Measurements from ENCODE around the gene THBD.
A peak's percentile ranks its signal among the peaks of the same experiment; 100 is the strongest.

THBD gene, protein sequence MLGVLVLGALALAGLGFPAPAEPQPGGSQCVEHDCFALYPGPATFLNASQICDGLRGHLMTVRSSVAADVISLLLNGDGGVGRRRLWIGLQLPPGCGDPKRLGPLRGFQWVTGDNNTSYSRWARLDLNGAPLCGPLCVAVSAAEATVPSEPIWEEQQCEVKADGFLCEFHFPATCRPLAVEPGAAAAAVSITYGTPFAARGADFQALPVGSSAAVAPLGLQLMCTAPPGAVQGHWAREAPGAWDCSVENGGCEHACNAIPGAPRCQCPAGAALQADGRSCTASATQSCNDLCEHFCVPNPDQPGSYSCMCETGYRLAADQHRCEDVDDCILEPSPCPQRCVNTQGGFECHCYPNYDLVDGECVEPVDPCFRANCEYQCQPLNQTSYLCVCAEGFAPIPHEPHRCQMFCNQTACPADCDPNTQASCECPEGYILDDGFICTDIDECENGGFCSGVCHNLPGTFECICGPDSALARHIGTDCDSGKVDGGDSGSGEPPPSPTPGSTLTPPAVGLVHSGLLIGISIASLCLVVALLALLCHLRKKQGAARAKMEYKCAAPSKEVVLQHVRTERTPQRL

DNA sequence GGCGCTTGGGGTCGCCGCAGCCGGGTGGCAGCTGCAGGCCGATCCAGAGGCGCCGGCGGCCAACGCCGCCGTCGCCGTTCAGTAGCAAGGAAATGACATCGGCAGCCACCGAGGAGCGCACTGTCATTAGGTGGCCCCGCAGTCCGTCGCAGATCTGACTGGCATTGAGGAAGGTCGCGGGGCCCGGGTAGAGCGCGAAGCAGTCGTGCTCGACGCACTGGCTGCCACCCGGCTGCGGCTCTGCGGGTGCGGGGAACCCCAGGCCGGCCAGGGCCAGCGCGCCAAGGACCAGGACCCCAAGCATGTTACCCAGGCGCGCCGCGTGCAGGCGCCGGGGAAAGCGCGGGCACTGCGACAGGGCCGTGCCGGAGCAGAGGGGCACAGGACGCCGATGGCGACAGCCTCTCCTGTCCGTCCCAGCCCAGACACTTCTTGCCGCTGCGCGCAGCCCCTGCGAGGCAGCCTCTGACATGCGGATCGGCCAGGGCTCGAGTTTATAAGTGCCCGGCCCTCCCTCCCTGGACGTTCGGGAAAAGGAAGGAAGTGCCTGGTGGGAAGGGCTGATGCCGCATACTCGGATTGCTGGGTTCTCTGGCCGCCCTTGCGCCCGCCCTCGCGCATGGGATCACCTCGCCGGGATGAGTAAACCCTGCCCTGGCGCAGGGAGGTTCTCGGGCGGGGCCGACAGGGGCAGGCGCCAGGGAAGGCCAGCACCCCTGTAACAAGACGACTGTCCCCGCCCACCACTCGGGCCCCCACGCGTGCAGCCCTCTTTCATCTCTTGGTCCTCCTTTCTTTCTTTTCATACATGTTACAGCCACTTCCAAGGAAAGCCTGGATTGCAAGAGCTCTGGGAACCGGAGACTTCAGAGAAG, at the start of gene THBD:
TSS of gene THBD (minus strand) at position 472 of the 875 bp plus-strand sequence. CDS start at position 304, 168 bp downstream.
- Histone ChIP-seq H3K4me1 (ENCODE audit: insufficient read depth, low read length) (no peaks in the 10 kb centered on the region), H3K36me3 (ENCODE audit: insufficient read depth, low read length) (no peaks in the 10 kb centered on the region), H3K9me3 (ENCODE audit: control insufficient read depth, insufficient read depth, low read length) (no peaks in the 10 kb centered on the region), H3K9ac (ENCODE audit: low read depth, low read length) (peak within 1 kb of the TSS; percentile 77; the same call in 1 of the 2 replicates)

DNA sequence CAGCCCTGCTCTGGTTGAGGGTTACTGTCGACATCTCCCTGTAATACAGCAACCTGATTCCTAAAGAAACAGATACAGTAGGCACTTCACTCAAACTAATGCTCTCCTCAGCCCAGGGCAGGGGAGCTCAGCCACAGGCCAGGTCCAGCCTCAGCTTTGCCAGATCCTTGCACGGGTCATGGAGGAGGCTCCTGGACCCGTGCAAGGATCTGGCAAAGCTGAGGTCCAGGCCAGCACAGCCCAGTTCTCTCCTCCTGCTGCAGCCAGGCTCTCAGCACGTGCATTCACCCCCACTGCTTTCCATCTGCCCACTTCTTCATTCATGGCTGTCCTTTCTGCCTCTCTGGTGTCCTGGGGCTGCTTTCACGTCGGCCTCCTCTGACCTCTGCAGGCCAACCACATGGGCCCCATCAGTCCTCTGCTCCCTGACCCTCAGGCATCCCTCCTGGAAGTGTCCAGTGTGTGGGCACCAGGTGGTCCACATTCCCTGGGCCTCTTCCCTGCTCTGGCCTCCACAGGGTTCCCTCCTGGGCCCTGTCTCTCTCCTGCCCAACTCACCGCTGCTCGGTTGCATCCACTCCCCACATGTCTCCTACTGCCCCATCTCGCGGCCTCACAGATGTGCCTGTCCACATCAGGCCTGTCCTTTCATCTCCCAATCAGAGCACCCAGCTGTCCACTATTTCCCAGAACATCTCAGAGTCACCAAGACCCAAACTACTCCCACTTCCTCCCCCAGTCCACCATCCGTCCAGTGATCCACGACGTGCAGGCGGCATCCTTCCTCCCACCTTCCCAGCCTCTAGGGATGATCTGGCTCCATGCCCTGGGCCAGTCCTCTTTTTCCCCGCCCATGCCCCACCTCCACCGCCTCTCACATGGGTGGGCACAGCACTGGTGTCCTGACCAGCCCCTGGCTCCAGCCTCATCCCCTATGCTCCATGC, 48.4 kb upstream of the THBD start:
- Histone ChIP-seq H3K36me3 (ENCODE audit: insufficient read depth, low read length) (no peaks in the 10 kb centered on the region), H3K4me1 (ENCODE audit: insufficient read depth, low read length) (no peaks in the 10 kb centered on the region), H3K9ac (ENCODE audit: low read depth, low read length) (no peak overlapping the region), H3K9me3 (ENCODE audit: control insufficient read depth, insufficient read depth, low read length) (no peaks in the 10 kb centered on the region)

DNA sequence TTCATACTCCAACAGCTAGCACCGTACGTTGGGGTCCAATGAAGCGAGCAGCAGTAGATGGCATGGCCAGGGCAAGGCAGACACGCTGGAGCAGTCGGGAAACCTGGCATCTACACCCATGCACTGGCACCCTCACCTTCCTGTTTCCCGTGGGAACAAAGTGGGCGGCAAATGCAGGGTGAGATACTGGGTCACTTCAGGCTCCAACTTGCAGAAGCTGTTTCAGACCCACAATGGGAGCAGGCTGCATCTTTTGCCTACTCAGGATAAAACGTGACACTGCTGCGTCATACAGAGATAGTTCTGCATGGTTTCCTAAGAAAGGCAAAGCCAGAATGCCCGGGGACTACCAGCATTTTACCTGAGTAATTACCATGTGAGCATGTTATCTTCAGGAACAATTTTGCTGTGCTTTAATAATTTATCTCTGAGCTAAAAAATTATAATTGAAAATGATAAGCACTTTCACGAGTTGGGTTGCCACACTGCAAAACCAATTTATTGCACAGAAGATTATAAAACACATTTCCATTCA, 47.6 kb upstream of the THBD start:
- no peaks in the 10 kb centered on the region for H3K4me1 ChIP-seq (ENCODE audit: insufficient read depth, low read length)
- no peaks in the 10 kb centered on the region for H3K36me3 ChIP-seq (ENCODE audit: insufficient read depth, low read length)
- H3K9ac ChIP-seq (ENCODE audit: low read depth, low read length): no peak overlapping the region
- H3K9me3 ChIP-seq (ENCODE audit: control insufficient read depth, insufficient read depth, low read length): no peaks in the 10 kb centered on the region

DNA sequence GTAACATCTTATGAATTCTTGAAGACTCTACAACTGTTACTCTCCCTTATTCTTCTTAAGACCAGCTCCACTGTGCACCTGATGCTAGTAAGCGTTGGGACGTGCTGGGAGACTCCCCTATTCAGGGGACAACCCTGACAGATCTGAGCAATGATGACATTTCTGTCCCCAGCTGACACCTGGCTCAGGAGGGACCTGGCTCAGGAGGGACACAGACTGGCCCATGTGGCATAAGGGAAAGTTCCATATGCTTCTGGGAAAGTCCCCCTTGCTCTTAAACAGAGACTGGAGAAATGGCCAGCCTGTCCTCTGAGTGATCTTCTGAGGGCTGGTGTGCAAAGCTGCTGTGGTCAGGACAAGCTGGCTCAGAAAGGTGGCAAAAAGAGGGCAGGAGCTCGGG, 46.6 kb upstream of the THBD start:
- Histone ChIP-seq H3K4me1 (ENCODE audit: insufficient read depth, low read length) (no peaks in the 10 kb centered on the region), H3K9me3 (ENCODE audit: control insufficient read depth, insufficient read depth, low read length) (no peaks in the 10 kb centered on the region), H3K9ac (ENCODE audit: low read depth, low read length) (no peak overlapping the region), H3K36me3 (ENCODE audit: insufficient read depth, low read length) (no peaks in the 10 kb centered on the region)

DNA sequence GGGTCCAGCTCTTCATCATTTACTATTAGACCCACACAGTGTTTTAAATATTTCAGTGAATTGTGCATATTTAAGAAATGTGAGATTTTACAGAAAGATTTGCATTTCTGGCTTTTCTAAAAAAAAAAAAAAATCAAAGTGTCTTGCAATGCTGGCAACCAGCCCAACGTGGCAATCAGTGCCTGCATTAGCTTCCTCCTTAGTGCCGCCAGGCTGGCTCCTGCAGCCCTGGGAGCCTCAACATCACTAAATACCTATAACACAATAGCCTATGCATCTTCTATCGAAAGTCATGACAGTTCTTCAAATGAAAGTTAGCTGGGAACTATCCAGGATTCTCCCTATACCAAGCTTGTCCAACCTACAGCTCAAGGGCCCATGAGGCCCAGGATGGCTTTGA, 46.0 kb upstream of the THBD start:
- no peaks in the 10 kb centered on the region for H3K4me1 ChIP-seq (ENCODE audit: insufficient read depth, low read length)
- H3K9me3 ChIP-seq (ENCODE audit: control insufficient read depth, insufficient read depth, low read length): no peaks in the 10 kb centered on the region
- no peaks in the 10 kb centered on the region for H3K36me3 ChIP-seq (ENCODE audit: insufficient read depth, low read length)
- no peak overlapping the region for H3K9ac ChIP-seq (ENCODE audit: low read depth, low read length)

DNA sequence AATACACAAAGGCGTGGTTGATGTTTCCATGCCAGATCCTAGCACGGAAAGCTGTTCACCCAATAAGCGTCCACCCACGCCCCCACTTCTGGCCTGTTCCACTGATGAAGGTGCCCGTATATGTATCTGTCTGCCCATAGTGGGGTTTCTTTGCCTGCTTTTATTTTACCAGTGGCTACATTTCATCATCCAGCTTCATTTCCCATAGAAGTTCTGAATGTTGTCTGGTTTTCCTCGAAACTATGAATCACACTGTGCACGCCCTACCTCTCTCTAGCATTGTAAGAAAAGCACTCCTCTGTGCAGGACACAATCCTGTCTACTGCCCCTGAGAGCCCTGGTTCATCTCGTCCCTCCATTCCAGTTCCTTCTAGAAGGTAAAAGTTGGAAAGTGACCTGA, 45.5 kb upstream of the THBD start:
- H3K9ac ChIP-seq (ENCODE audit: low read depth, low read length): no peak overlapping the region
- H3K36me3 ChIP-seq (ENCODE audit: insufficient read depth, low read length): no peaks in the 10 kb centered on the region
- H3K9me3 ChIP-seq (ENCODE audit: control insufficient read depth, insufficient read depth, low read length): no peaks in the 10 kb centered on the region
- no peaks in the 10 kb centered on the region for H3K4me1 ChIP-seq (ENCODE audit: insufficient read depth, low read length)

DNA sequence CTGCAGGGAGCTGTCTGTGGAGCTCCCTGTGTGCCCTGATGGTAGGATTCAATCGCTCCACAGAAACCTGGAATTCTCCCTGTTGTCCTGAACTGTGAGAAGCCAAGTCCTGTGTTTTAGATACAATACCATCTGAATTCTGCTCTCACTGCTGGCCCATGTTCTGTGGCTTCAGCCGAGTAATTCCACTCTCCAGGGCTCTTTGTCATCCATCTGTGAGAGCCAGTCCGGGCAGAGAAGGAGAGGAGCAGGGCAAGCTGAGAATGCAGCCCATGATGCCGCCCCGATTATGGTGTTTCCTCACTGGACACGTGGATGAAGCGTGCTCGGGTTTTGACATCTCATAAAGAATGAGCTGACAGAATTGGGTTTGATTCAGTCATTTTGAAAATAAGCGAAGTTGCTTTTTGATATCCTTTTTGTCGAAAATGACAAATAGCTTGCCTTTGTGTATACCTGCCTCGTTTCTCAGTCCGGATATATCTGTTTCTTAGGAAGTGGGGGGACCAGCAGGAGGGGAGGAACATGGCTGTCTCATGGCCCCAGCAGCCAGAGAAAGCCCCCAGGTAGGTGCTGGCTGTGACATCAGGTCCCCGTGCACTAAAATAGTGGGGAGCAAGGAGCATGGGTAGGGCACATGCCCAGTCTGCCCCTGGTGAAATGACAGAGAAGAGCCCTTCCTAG, 44.9 kb upstream of the THBD start:
- Histone ChIP-seq H3K9me3 (ENCODE audit: control insufficient read depth, insufficient read depth, low read length) (no peaks in the 10 kb centered on the region), H3K9ac (ENCODE audit: low read depth, low read length) (no peak overlapping the region), H3K4me1 (ENCODE audit: insufficient read depth, low read length) (no peaks in the 10 kb centered on the region), H3K36me3 (ENCODE audit: insufficient read depth, low read length) (no peaks in the 10 kb centered on the region)

DNA sequence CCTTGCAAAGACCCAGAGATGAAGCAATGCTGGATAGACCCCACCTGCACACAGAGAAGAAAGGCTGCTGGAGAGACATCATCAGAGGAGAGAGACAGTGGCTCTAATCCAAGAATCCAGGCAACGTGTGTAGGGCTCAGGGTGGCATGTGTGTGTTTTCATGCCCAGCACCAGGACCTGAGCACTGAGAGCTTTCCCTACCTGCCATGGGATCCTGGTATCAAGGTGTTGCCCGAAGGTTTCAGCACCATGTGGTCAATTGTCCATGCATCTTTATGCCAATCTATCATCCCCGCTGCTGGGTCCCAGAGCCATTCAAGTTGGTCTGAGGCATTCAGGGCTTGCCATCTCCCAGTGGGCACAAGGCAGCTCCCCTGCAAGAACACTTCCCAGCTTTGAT, 44.1 kb upstream of the THBD start:
- H3K9me3 ChIP-seq (ENCODE audit: control insufficient read depth, insufficient read depth, low read length): no peaks in the 10 kb centered on the region
- no peaks in the 10 kb centered on the region for H3K36me3 ChIP-seq (ENCODE audit: insufficient read depth, low read length)
- no peak overlapping the region for H3K9ac ChIP-seq (ENCODE audit: low read depth, low read length)
- H3K4me1 ChIP-seq (ENCODE audit: insufficient read depth, low read length): no peaks in the 10 kb centered on the region

DNA sequence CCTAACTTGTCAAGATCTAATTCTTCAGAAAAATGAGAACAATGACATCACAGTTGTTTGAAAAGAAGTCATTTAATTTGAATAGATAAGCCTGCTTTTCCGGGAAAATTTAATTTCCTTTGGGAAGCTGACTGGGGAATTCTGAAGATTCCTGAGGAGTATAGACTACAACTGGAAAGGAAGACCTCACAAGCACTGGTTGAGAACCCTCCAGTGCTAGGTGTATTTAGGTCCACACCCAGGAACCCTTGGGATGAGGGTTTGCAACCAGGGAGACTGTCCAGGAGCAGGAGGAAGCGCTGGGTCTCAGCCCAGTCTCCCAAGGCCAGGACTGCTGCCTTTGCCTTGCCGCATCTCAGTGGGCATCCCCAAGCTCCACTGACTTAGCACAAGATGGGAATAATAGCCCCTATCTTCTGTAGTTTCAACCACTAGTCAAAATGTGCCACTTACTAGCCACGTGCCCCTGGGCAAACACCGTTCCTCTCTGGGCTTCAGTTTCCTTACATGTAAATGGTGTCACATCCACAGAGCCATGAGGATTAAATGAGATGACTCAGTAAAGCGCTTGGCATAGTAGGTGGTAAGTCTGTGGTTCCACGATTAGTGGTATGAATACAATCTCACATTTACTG, 43.5 kb upstream of the THBD start:
- H3K9ac ChIP-seq (ENCODE audit: low read depth, low read length): no peak overlapping the region
- no peaks in the 10 kb centered on the region for H3K4me1 ChIP-seq (ENCODE audit: insufficient read depth, low read length)
- H3K36me3 ChIP-seq (ENCODE audit: insufficient read depth, low read length): no peaks in the 10 kb centered on the region

DNA sequence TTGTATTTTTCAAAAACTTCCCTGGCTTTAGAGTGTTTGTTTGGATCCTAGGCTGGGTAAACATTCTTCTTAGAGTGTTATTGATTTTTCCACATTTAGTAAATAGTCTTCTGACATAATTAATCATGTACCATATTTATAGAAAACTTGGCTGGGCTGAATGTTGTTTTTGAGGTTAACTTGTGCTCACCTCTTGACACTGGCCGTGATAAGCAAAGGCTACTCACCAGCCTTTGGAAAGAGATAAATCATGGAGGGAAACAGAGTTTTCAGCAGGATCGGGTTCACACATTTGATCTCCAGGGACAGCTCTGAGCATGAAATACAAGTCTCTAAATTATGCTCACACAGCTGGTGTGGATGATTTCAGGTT, 42.9 kb upstream of the THBD start:
- no peaks in the 10 kb centered on the region for H3K4me1 ChIP-seq (ENCODE audit: insufficient read depth, low read length)

More for the DNA sequence above, 43.5 kb upstream of the THBD start:
- H3K9me3 ChIP-seq (ENCODE audit: control insufficient read depth, insufficient read depth, low read length): no peaks in the 10 kb centered on the region

DNA sequence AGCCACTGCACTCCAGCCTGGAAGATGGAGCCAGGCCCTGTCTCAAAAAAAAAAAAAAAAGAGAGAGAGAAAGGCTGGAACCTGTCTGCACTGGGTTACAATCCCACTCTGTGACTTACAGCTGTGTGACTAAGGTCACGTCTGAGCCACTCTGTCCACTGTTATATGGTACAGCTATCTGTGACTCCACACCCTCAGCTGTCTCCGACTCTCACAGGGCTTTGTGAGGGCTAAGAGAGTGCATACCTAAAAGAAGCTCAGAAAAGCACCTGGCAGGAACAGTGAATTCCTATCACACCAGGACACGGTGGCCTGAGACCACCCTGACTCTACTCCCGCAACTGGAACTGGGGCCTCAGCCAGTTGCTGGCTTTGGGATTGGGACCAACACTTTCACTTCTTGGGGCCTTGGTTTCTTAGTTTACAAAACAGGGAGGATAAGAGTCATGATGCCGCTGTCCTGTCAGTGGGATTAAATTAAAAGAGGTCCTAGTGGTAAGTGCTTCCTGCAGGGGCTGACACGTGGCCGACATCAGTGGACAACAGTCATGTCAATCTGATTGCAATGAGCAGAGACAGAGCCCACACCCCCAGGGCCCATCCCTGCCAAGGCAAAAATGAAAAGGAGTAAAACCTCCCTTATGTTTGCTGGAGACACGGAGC, 42.4 kb upstream of the THBD start:
- H3K36me3 ChIP-seq (ENCODE audit: insufficient read depth, low read length): no peaks in the 10 kb centered on the region
- no peak overlapping the region for H3K9ac ChIP-seq (ENCODE audit: low read depth, low read length)
- H3K4me1 ChIP-seq (ENCODE audit: insufficient read depth, low read length): no peaks in the 10 kb centered on the region
- no peaks in the 10 kb centered on the region for H3K9me3 ChIP-seq (ENCODE audit: control insufficient read depth, insufficient read depth, low read length)

More for the DNA sequence above, 42.9 kb upstream of the THBD start:
- H3K9me3 ChIP-seq (ENCODE audit: control insufficient read depth, insufficient read depth, low read length): no peaks in the 10 kb centered on the region
- H3K36me3 ChIP-seq (ENCODE audit: insufficient read depth, low read length): no peaks in the 10 kb centered on the region
- H3K9ac ChIP-seq (ENCODE audit: low read depth, low read length): no peak overlapping the region

DNA sequence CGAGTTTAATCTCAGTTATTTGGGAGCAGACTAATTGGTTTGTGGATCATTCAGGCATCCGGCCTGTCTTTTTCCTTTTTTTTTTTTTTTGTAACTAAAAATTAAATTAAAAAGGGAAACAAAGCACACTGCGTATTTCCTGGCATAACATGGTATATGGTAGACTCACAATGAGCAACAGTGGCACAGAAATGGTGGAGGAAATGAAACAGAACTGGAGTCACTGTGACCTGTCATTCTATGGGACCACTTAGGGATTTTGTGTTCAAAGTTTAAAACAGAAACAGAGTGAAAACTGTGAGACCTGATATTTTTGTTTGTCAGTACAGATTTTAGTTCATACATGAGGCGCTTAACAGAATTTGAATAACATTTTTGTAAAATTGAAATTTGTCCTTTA, 41.4 kb upstream of the THBD start:
- Histone ChIP-seq H3K9ac (ENCODE audit: low read depth, low read length) (no peak overlapping the region), H3K36me3 (ENCODE audit: insufficient read depth, low read length) (no peaks in the 10 kb centered on the region), H3K9me3 (ENCODE audit: control insufficient read depth, insufficient read depth, low read length) (no peaks in the 10 kb centered on the region), H3K4me1 (ENCODE audit: insufficient read depth, low read length) (no peaks in the 10 kb centered on the region)

Data from ES-I3 (cell line).